D721Med (cell line): ENCODE results near the gene ATP13A2.

Source experiments
- DNase-seq: peaks from one replicate; pipeline ENCODE4 v3.0.0; 2011; ENCODE audit warnings: low spot score; ENCODE audit not compliant: insufficient read length
- FAIRE-seq: peaks from 2 replicates; lab custom pipeline; 2011; peaks lifted over from hg19 to GRCh38; lab: Jason Lieb, UNC
- CTCF ChIP-seq: IDR thresholded peaks from 2 replicates; pipeline ENCODE4 v1.5.1; 2012; ENCODE audit warnings: mild to moderate bottlenecking, control low read depth; ENCODE audit not compliant: insufficient read depth; ENCODE audit errors: missing control alignments

ATP13A2 gene

GRCh38 chr1:17011439-17012307, at the start of gene ATP13A2:
ATP13A2 (minus strand) TSS chr1:17011928; CDS start chr1:17011738, 190 bp downstream.
- FAIRE-seq, result no peak
- DNase-seq, result peak; percentile 45
- no peak for TF ChIP-seq CTCF

GRCh38 chr1:17061486-17061885, 49.8 kb upstream of the ATP13A2 start:
- FAIRE-seq, result no peak
- no peak for TF ChIP-seq CTCF
- no peak for DNase-seq

GRCh38 chr1:17060306-17060749, 48.6 kb upstream of the ATP13A2 start:
- TF ChIP-seq CTCF, result no peak
- DNase-seq (no peak), FAIRE-seq (no peak)

- FAIRE-seq, result no peak
- TF ChIP-seq CTCF, result peak; percentile 83
- peak; percentile 24 for DNase-seq
Measured at GRCh38 chr1:17059391-17060305, 47.9 kb upstream of the ATP13A2 start.

GRCh38 chr1:17056551-17056950, 44.8 kb upstream of the ATP13A2 start:
- no peak for FAIRE-seq
- DNase-seq, result no peak
- TF ChIP-seq CTCF, result no peak

- DNase-seq (no peak), FAIRE-seq (no peak)
- TF ChIP-seq CTCF, result no peak
Measured at GRCh38 chr1:17055801-17056200, 44.1 kb upstream of the ATP13A2 start.
